ENCODE results near the gene KLHL7. TPM values are rescaled to one million over a fixed set of nuclear protein-coding genes. Genes with fewer than 3 reads are reported as not detected.
A peak's percentile ranks its signal among the peaks of the same experiment; 100 is the strongest.

KLHL7 gene
- total RNA-seq, 1 experiment from 2014 or later, result 35.8 TPM

DNA sequence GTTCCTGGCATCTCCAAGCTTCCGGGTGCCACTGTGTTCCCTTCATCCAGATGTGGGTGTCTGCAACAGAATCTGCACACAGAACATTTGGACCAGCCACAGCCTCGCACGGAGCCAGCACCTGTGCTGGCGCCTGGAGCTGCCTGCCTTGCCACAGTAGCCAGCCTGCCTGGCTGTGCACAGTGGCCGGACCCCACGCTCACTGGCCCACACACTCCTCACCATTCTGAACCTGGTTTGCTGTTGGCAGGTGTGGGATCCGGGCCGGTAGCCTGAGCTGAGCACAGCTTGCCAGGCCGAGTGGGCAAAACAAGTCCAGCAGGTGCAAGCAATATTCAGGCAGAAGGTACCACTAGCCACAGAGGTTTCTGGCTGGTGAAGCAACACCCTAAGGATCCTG is 7.6 kb upstream of the KLHL7 start:
- peaks cover 13% of the 10 kb centered on the region for H3K9me3 ChIP-seq
- no peak overlapping the region for H3K27ac Mint-ChIP-seq (ENCODE audit: unreplicated experiment)
- no peak for DNase-seq
- H3K27me3 Mint-ChIP-seq (ENCODE audit: insufficient read depth, unreplicated experiment), result no peaks in the 10 kb centered on the region
- H3K4me3 ChIP-seq (ENCODE audit: low read depth, low read length), result no peak overlapping the region
- H3K4me1 ChIP-seq, result no peaks in the 10 kb centered on the region
- ChIA-PET CTCF (interaction anchor here (0.6 to 1.9 kb wide), 2 partner anchors 12 to 25 kb away, joined by 3 to 7 read pairs; no protein-coding TSS in a partner anchor), POLR2A (no interaction called here)
- no peak for TF ChIP-seq CTCF (IDR thresholded peaks at IDR 0.05; ENCODE audit: insufficient read depth in 1 of 2, low read depth in 1 of 2, low read length in 1 of 2, severe bottlenecking in 1 of 2, unreplicated experiment in 1 of 2)
- no peak overlapping the region for H3K4me3 Mint-ChIP-seq (ENCODE audit: unreplicated experiment)
- intact Hi-C loops (cut with micrococcal nuclease; ENCODE audit: unreplicated experiment), result no loop called here
- no peaks in the 10 kb centered on the region for H3K36me3 ChIP-seq (ENCODE audit: control insufficient read depth, insufficient read depth, low read length)
- H3K9me3 Mint-ChIP-seq (ENCODE audit: unreplicated experiment), result peaks cover 18% of the 10 kb centered on the region
- no peaks in the 10 kb centered on the region for H3K4me1 Mint-ChIP-seq (ENCODE audit: low read depth, unreplicated experiment)
- no TSS peak for BruUV-seq (replicated peaks)
- no peaks in the 10 kb centered on the region for H3K27me3 ChIP-seq (replicated peaks; ENCODE audit: control insufficient read depth, insufficient read depth, low read length)
- no peaks in the 10 kb centered on the region for H3K36me3 Mint-ChIP-seq (ENCODE audit: insufficient read depth, unreplicated experiment)

GRCh38 chr7:23098460-23098859 is 7.1 kb upstream of the KLHL7 start:
- POLR2A ChIA-PET, result no interaction called here
- DNase-seq, result no peak
- Histone ChIP-seq H3K36me3 (ENCODE audit: control insufficient read depth, insufficient read depth, low read length) (no peaks in the 10 kb centered on the region), H3K4me1 (no peaks in the 10 kb centered on the region), H3K9me3 (peaks cover 13% of the 10 kb centered on the region), H3K4me3 (ENCODE audit: low read depth, low read length) (no peak overlapping the region), H3K27me3 (replicated peaks; ENCODE audit: control insufficient read depth, insufficient read depth, low read length) (no peaks in the 10 kb centered on the region)
- no peaks in the 10 kb centered on the region for H3K4me1 Mint-ChIP-seq (ENCODE audit: low read depth, unreplicated experiment)
- H3K27ac Mint-ChIP-seq (ENCODE audit: unreplicated experiment), result no peak overlapping the region
- TF ChIP-seq CTCF (IDR thresholded peaks at IDR 0.05; ENCODE audit: insufficient read depth in 1 of 2, low read depth in 1 of 2, low read length in 1 of 2, severe bottlenecking in 1 of 2, unreplicated experiment in 1 of 2), result no peak
- intact Hi-C loops (cut with micrococcal nuclease; ENCODE audit: unreplicated experiment), result no loop called here
- no TSS peak for BruUV-seq (replicated peaks)
- H3K27me3 Mint-ChIP-seq (ENCODE audit: insufficient read depth, unreplicated experiment), result no peaks in the 10 kb centered on the region
- no peaks in the 10 kb centered on the region for H3K36me3 Mint-ChIP-seq (ENCODE audit: insufficient read depth, unreplicated experiment)
- H3K9me3 Mint-ChIP-seq (ENCODE audit: unreplicated experiment), result peaks cover 18% of the 10 kb centered on the region
- H3K4me3 Mint-ChIP-seq (ENCODE audit: unreplicated experiment), result no peak overlapping the region
- CTCF ChIA-PET, result interaction anchor here (1.2 to 1.9 kb wide), 2 partner anchors 12 to 86 kb away, joined by 3 to 7 read pairs; no protein-coding TSS in a partner anchor

GRCh38 chr7:23100697-23101096 is 4.9 kb upstream of the KLHL7 start:
- no peaks in the 10 kb centered on the region for H3K36me3 ChIP-seq (ENCODE audit: control insufficient read depth, insufficient read depth, low read length)
- CTCF ChIA-PET, result interaction anchor here (0.6 kb wide), 1 partner anchor 15 kb away, joined by 7 read pairs; no protein-coding TSS in a partner anchor
- TF ChIP-seq CTCF (IDR thresholded peaks at IDR 0.05; ENCODE audit: insufficient read depth in 1 of 2, low read depth in 1 of 2, low read length in 1 of 2, severe bottlenecking in 1 of 2, unreplicated experiment in 1 of 2), result peak; percentile 20 to 24
- Mint-ChIP-seq H3K27me3 (ENCODE audit: insufficient read depth, unreplicated experiment) (no peaks in the 10 kb centered on the region), H3K36me3 (ENCODE audit: insufficient read depth, unreplicated experiment) (peaks cover 6% of the 10 kb centered on the region), H3K27ac (ENCODE audit: unreplicated experiment) (no peak overlapping the region), H3K9me3 (ENCODE audit: unreplicated experiment) (peaks cover 12% of the 10 kb centered on the region), H3K4me1 (ENCODE audit: low read depth, unreplicated experiment) (no peaks in the 10 kb centered on the region), H3K4me3 (ENCODE audit: unreplicated experiment) (no peak overlapping the region)
- intact Hi-C loops (cut with micrococcal nuclease; ENCODE audit: unreplicated experiment), result no loop called here
- H3K27me3 ChIP-seq (replicated peaks; ENCODE audit: control insufficient read depth, insufficient read depth, low read length), result no peaks in the 10 kb centered on the region
- no peak overlapping the region for H3K4me3 ChIP-seq (ENCODE audit: low read depth, low read length)
- no peaks in the 10 kb centered on the region for H3K4me1 ChIP-seq
- H3K9me3 ChIP-seq, result peaks cover 3% of the 10 kb centered on the region; the same call in 1 of the 2 replicates
- DNase-seq, result peak in 1 of 2 experiments; percentile 39
- BruUV-seq (replicated peaks), result no TSS peak
- POLR2A ChIA-PET, result no interaction called here
